ENCODE results near the gene AMDHD1.

The AMDHD1 gene

DNA sequence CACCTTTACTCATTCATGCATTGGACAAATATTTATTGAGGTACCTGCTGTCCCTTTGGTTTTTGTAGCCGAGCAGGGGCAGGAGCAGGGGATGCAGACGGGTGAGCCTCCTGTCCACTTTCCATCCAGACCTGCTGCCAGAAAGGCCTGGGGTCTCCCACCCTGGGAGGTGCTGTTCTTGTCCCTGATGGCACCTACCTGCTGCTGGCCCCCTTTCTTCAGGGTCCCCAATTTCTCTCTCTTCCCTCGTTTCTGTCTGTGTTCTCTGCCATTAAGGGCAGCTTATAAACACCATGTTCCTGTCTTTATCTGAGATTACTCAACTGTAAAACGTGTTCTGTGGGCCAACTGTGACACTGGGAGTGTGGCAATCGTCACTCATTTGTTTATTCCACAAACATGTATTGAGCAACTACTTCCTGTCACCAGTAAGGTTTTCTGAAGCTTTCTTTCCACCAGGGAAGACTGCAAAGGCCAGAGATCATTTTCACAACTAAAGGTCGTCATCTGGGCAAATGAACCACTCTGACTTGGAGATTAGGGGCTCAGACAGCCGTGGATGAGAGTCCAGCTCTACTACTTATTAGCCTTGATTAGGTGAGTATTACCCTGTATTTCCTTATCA lies 53.0 kb downstream of the AMDHD1 start, which contains the start of gene HAL:
Gene HAL, minus strand, starts transcription at position 311 of the 625 bp plus-strand sequence. CDS start 434 bp downstream, outside the sequence.
- no peak for DNase-seq (ENCODE audit: low read depth)

DNA sequence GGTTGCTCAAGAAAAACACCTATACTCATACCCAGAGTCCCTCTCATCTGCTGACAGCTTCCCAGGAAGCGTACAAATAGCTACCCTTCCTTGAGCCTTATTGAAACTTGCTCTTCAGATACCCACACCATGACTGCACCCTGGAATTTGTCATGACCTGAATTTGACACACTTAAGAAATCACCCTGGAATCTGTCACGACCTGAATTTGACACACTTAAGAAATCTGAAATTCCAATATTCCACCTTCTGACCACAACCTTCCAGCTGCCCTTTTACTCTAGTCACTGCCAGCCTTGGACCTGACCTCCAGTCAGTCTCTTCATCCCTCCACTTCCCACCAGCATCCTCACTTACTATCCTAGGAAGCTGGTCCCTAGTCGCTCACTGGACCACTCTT lies 54.1 kb downstream of the AMDHD1 start:
- DNase-seq (ENCODE audit: low read depth) = no peak

DNA sequence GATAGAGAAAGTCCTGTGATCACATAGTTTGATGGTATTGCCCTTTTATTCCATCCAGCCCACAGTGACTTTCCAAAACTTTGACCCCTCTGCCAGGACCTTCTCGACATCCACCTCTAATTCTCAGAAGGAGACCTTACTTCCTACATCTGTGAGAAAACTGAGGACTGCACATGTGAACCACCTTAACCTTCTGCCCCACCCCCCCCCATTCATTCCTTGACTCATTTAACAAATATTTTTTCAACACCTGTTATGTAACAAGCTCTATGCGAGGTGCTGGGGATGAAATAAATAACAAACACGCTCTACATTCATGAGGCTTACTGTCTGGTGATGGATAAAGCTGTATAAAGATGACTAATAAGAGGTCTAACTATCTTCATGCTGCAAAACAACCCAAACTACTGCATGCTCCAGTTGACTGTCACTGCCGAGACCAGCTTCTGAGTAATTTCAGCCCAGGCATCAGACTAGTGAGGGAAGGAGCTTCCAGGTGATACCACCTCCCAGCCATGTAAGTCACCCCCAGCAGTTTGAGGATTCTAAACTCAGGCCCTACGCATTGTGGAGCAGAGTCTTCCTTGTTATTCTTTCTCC lies 54.9 kb downstream of the AMDHD1 start:
- no peak for DNase-seq (ENCODE audit: low read depth)

DNA sequence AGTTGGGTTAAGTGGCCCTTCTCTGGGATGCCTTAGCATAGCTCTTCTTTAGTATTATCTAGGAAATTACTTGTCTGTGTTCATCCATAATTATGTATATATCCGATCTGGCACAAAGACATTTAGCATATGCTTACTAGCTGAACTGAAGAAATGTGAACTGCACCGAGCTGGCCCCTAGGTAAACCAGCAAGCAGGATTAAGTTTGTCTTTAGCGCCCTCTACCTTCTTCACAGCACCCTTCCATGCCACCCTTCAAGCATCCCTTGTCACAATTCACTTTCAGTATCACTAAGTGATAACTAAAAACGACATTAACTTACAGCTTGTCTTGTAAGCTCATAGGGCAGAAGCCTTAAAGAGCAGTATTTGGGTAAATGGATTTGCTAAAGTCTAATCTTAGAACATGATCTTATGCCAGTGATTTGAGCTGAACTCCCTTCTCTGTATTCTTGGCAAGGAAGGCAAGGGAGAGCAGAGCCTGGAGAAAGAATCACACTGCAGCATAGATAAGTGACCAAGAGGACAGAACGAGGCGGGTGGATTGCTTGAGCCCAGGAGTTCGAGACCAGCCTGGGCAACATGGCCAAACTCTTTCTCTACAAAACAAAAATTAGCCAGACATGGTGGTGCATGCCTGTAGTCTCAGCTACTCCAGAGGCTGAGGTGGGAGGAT lies 55.6 kb downstream of the AMDHD1 start:
- no peak for DNase-seq (ENCODE audit: low read depth)

DNA sequence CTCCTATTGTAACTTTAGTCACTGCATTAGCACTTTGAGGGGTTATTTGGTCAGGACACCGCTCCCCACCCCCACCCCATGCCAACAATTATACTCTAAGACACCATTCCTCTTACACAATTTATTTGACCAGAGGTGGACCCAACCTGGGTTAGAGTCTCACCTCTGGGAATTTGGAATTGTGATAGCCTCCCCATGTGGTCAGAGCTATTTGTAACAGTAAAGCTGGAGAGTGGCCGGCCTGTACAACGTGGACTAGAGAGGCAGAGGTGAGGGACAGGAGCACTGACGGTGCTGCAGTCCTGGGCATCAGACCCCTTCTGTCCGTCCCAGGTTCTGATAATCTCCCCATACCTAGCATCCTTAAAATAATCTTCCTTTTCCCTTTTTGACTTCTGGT lies 56.4 kb downstream of the AMDHD1 start:
- DNase-seq (ENCODE audit: low read depth) = no peak

DNA sequence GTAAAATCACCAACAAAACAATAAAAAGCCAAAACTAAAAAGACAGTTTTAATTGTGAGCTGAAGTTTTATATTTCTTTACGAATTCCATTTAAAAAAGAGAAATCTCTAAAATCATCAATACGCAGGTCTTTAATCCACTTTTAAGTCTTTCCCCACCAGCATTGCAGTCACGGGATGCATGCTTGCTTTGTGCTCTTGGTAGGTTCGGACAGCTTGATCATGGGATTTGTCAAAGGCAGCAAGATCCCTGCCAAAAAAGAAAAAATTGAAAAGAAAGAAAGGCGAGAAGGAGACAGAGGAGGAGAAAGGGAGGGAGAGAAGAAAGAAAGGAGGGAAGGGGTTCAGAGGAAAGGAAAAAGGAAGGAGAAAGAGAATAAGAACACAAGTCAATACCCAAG lies 57.7 kb downstream of the AMDHD1 start:
- DNase-seq (ENCODE audit: low read depth) = no peak

DNA sequence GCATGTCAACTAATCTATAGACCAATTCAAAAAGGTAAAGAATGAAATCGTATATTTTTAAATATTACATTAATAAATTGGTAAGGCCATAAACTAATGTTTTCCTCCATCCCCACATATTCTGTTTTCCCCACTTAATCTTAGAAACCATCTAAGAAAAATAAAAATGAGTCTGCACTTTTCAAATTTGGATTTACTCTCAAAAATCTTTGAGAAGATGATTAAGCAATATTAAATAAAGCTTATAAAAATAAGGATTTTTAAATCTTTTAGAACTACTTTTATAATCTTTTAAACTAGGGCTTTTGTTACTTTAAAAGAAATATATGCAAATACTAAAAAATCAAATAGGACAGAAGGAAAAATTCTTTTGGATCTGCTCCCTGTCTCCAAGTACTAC lies 63.6 kb downstream of the AMDHD1 start:
- DNase-seq (ENCODE audit: low read depth) = no peak

DNA sequence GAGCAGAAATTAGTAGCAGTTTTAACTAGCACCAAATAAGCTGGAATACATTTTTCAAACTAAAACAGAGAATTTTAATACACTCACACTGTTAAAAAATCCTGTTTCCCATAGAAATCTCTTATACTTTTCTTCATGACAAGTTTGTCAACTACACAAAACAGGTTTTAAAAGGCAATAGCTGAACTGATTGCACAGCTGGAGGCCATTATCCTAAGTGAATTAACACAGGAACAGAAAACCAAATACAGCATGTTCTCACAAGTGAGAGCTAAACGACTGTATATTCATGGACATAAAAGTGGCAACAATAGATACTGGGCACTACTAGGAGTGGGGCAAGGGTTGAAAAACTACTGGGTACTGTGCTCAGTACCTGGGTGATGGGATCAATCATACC lies 64.6 kb downstream of the AMDHD1 start:
- no peak for DNase-seq (ENCODE audit: low read depth)

DNA sequence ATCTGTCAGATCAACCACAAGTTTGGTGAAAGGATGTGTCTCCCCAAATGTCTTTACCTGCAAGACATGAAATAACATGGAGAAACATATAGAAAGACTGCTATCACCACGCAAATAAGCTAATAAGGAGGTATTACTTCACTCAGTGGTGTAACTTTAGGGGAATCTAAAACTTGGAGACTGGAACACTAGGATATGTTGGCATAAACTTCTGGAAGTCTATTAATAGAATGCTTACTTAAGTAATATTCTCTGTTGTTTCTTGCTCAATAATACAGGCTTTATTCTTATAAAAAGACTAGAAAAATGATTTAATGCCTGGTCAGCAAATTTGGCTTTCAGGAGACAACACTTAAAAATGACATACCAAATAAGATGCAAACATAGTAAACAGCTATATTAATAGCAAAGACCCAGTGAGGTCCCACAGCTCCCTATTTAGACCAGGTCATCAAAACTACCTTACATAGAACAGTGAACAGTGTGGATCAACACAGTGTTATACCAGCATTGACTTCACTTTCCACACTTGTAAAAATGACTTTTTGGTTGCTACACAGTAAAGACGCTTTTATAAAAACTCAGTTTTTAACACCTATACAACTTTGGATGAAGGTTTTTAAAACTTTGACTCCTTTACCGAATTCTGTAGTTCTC lies 71.9 kb downstream of the AMDHD1 start:
- DNase-seq (ENCODE audit: low read depth) = no peak

DNA sequence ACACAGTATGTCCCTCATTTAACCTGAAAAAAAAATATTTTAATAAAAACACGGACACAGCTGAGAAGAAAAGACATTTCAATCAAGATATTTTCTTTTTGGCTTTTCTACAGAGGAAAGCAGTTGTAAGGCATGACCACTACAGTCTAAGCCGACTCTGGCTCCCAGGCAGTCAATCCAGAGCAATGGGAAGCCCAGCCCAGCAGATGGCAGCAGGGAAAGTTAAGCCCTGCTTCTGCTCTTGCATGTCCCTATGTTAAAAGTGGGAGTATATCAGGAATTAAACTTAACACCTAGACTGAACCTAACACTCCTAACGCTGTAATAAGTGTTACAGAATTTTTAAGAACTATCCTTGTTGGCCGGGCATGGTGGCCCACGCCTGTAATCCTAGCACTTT lies 72.5 kb downstream of the AMDHD1 start:
- no peak for DNase-seq (ENCODE audit: low read depth)
